ENCODE data around the gene KAT7. TPM values are rescaled to one million over a fixed set of nuclear protein-coding genes. Genes with fewer than 3 reads are reported as not detected.

The KAT7 gene
- total and polyA plus RNA-seq, 2 of the 8 experiments (the other 6 are each of a cell fraction or from before 2014, with no cell fraction given) = 90.9 to 139 TPM

GRCh38 chr17:49819138-49819537 lies 30.7 kb downstream of the KAT7 start (continued):
- no peak for TF ChIP-seq CHD7 (IDR thresholded peaks at IDR 0.05; ENCODE audit: insufficient replicate concordance, low read length)
- no peak for TF ChIP-seq CTCF (IDR thresholded peaks at IDR 0.05; ENCODE audit: control extremely low read depth in 1 of 3, insufficient read depth in 1 of 3, low read depth in 1 of 3, low read length in 3 of 3)

All from H1 (cell line).